ENCODE results near the gene TNK1. TPM values are rescaled to one million over a fixed set of nuclear protein-coding genes. Genes with fewer than 3 reads are reported as not detected.

The TNK1 gene
- total and polyA plus RNA-seq, 9 of the 15 experiments (the other 6 are each of a cell fraction or from before 2014, with no cell fraction given): 0.28 to 5.2 (median 2.1) TPM

DNA sequence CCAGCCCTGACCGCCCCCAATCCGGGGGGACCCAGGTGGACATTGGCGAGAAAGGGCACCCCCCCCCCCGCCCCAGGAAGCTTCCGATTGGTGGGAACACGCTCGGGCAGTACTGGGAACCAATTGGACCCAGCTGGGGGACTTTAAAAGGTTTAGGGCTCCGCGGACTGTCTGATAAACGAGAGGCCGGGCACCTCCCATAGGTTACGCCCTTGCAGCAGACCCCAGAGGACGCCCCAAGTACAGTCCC, 22.8 kb downstream of the TNK1 start:
- Histone ChIP-seq H3K79me2 (ENCODE audit: control insufficient read depth, insufficient read depth, low read length) (peaks cover 8% of the 10 kb centered on the region; the same call in 2 of the 3 replicates), H3K27ac (ENCODE audit: extremely low read depth, low read depth, low read length) (peak overlapping the region; percentile 69), H3K4me2 (ENCODE audit: insufficient read depth, low read length) (peak overlapping the region; percentile 79), H3K36me3 (ENCODE audit: control insufficient read depth, insufficient read depth, low read length) (peaks cover 3% of the 10 kb centered on the region; the same call in 1 of the 3 replicates), H3K9me1 (ENCODE audit: control insufficient read depth, insufficient read depth, low read length) (no peaks in the 10 kb centered on the region), H3K9me3 (replicated peaks; ENCODE audit: control insufficient read depth, insufficient read depth, low read depth, low read length) (no peaks in the 10 kb centered on the region), H3K4me3 (peak overlapping the region; percentile 68), H3K27me3 (ENCODE audit: control insufficient read depth in 2 of 2, insufficient read depth in 2 of 2, low read length in 2 of 2) (no peaks in the 10 kb centered on the region), H3K4me1 (replicated peaks in 1 of 2; ENCODE audit: control insufficient read depth in 2 of 2, insufficient read depth in 2 of 2, low read length in 2 of 2) (peaks cover 11 to 25% of the 10 kb centered on the region in 2 experiments; a peak in 3 of 5 replicates), H4K20me1 (replicated peaks; ENCODE audit: control insufficient read depth, insufficient read depth, low read length) (no peaks in the 10 kb centered on the region), H3K9ac (ENCODE audit: insufficient read depth in 1 of 2, low read depth in 2 of 2, low read length in 2 of 2) (peak overlapping the region; percentile 75 to 85), H2AFZ (ENCODE audit: low read depth, low read length) (peak overlapping the region; percentile 90)
- no TSS peak for BruUV-seq (replicated peaks)
- intact Hi-C loops (cut with micrococcal nuclease) (loop anchor here (5.0 kb wide), 2 partner anchors 34 to 79 kb away; partner anchors contain the start of genes FGF11, POLR2A, SLC35G6 and TMEM102), in situ Hi-C loops (cut with MboI) (no loop called here)
- peak in 1 of 4 experiments; percentile 82 for DNase-seq (ENCODE audit: extremely low read depth in 1 of 4, low spot score in 3 of 4)
- FAIRE-seq: no peak
- WGBS (ENCODE audit: insufficient coverage, low coverage, missing lambda C conversion rate): 0% methylated on average over 10 of the region's 13 CpGs
- ChIA-PET POLR2A (interaction anchor here (0.6 to 1.8 kb wide), 10 partner anchors 11 to 195 kb away, joined by 3 to 23 read pairs (median 4); partner anchors contain the start of genes POLR2A and ZBTB4), CTCF (ENCODE audit: low intra/inter-chr PET ratio) (no interaction called here)
- peak; percentile 68 for ATAC-seq
- TF ChIP-seq CREB1 (IDR thresholded peaks at IDR 0.05) (no peak), CREB1 (CRISPR knock-in tag; IDR thresholded peaks at IDR 0.05) (no peak), YBX1 (IDR thresholded peaks at IDR 0.05) (no peak), PURB (CRISPR knock-in tag; IDR thresholded peaks at IDR 0.05; ENCODE audit: low read depth) (no peak), ZNF696 (CRISPR knock-in tag; conservative IDR thresholded peaks at IDR 0.05) (no peak), TCF3 (CRISPR knock-in tag; IDR thresholded peaks at IDR 0.05) (no peak), SREBF2 (CRISPR knock-in tag; IDR thresholded peaks at IDR 0.05) (no peak), NFATC3 (IDR thresholded peaks at IDR 0.05) (no peak), MCM3 (IDR thresholded peaks at IDR 0.05) (no peak), NR2F6 (CRISPR knock-in tag; IDR thresholded peaks at IDR 0.05) (no peak), ZKSCAN3 (CRISPR knock-in tag; IDR thresholded peaks at IDR 0.05) (no peak), TGIF2 (CRISPR knock-in tag; IDR thresholded peaks at IDR 0.05) (no peak), GATAD2A (IDR thresholded peaks at IDR 0.05) (no peak), POLR2B (IDR thresholded peaks at IDR 0.05; ENCODE audit: low read depth, partially characterized antibody) (no peak)
- TF ChIP-seq, protein P1, sequence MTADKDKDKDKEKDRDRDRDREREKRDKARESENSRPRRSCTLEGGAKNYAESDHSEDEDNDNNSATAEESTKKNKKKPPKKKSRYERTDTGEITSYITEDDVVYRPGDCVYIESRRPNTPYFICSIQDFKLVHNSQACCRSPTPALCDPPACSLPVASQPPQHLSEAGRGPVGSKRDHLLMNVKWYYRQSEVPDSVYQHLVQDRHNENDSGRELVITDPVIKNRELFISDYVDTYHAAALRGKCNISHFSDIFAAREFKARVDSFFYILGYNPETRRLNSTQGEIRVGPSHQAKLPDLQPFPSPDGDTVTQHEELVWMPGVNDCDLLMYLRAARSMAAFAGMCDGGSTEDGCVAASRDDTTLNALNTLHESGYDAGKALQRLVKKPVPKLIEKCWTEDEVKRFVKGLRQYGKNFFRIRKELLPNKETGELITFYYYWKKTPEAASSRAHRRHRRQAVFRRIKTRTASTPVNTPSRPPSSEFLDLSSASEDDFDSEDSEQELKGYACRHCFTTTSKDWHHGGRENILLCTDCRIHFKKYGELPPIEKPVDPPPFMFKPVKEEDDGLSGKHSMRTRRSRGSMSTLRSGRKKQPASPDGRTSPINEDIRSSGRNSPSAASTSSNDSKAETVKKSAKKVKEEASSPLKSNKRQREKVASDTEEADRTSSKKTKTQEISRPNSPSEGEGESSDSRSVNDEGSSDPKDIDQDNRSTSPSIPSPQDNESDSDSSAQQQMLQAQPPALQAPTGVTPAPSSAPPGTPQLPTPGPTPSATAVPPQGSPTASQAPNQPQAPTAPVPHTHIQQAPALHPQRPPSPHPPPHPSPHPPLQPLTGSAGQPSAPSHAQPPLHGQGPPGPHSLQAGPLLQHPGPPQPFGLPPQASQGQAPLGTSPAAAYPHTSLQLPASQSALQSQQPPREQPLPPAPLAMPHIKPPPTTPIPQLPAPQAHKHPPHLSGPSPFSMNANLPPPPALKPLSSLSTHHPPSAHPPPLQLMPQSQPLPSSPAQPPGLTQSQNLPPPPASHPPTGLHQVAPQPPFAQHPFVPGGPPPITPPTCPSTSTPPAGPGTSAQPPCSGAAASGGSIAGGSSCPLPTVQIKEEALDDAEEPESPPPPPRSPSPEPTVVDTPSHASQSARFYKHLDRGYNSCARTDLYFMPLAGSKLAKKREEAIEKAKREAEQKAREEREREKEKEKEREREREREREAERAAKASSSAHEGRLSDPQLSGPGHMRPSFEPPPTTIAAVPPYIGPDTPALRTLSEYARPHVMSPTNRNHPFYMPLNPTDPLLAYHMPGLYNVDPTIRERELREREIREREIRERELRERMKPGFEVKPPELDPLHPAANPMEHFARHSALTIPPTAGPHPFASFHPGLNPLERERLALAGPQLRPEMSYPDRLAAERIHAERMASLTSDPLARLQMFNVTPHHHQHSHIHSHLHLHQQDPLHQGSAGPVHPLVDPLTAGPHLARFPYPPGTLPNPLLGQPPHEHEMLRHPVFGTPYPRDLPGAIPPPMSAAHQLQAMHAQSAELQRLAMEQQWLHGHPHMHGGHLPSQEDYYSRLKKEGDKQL (CRISPR knock-in tag; IDR thresholded peaks at IDR 0.05; ENCODE audit: borderline replicate concordance): no peak
- TF ChIP-seq, protein P2, sequence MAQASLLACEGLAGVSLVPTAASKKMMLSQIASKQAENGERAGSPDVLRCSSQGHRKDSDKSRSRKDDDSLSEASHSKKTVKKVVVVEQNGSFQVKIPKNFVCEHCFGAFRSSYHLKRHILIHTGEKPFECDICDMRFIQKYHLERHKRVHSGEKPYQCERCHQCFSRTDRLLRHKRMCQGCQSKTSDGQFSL (CRISPR knock-in tag; IDR thresholded peaks at IDR 0.05): no peak
- TF ChIP-seq, protein P2 (tag; IDR thresholded peaks at IDR 0.05): peak in 1 of 2 experiments; percentile 61; a peak in 1 of 4 replicates
- TF ChIP-seq, protein P3, sequence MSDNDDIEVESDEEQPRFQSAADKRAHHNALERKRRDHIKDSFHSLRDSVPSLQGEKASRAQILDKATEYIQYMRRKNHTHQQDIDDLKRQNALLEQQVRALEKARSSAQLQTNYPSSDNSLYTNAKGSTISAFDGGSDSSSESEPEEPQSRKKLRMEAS (CRISPR knock-in tag; IDR thresholded peaks at IDR 0.05): 0 out of 2 replicates have a peak, but pooled peaks have one; percentile 19
- TF ChIP-seq, protein P4, sequence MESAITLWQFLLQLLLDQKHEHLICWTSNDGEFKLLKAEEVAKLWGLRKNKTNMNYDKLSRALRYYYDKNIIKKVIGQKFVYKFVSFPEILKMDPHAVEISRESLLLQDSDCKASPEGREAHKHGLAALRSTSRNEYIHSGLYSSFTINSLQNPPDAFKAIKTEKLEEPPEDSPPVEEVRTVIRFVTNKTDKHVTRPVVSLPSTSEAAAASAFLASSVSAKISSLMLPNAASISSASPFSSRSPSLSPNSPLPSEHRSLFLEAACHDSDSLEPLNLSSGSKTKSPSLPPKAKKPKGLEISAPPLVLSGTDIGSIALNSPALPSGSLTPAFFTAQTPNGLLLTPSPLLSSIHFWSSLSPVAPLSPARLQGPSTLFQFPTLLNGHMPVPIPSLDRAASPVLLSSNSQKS (CRISPR knock-in tag; IDR thresholded peaks at IDR 0.05): no peak
